ENCODE data around the gene B3GALT5. TPM values are rescaled to one million over a fixed set of nuclear protein-coding genes. Genes with fewer than 3 reads are reported as not detected.

The B3GALT5 gene
- total and polyA plus RNA-seq, 3 donors from 2014 or later, result 1.0 to 2.8 (median 2.7) TPM

GRCh38 chr21:39632796-39633442 is 20.2 kb downstream of the B3GALT5 start:
- no peaks in the 10 kb centered on the region for H3K4me1 ChIP-seq
- H3K36me3 ChIP-seq (ENCODE audit: low read depth, missing control alignments), result no peaks in the 10 kb centered on the region
- H3K9me3 ChIP-seq, result no peaks in the 10 kb centered on the region
- DNase-seq, result no peak
- H3K27me3 ChIP-seq, result no peaks in the 10 kb centered on the region
- TF ChIP-seq CTCF (IDR thresholded peaks at IDR 0.05), result no peak
- TF ChIP-seq POLR2A (IDR thresholded peaks at IDR 0.05), result no peak
- 96 to 100% methylated on average over 1 of the region's 1 CpG for WGBS, 2 donors
- H3K4me3 ChIP-seq, result no peak overlapping the region
- H3K27ac ChIP-seq, result no peak overlapping the region
- intact Hi-C loops (cut with DNase I; ENCODE audit: low total_unique reads), result no loop called here

- Histone ChIP-seq H3K4me1 (no peaks in the 10 kb centered on the region), H3K4me3 (no peak overlapping the region), H3K27me3 (no peaks in the 10 kb centered on the region), H3K27ac (no peak overlapping the region), H3K9me3 (no peaks in the 10 kb centered on the region), H3K36me3 (ENCODE audit: low read depth, missing control alignments) (no peaks in the 10 kb centered on the region)
- intact Hi-C loops (cut with DNase I; ENCODE audit: low total_unique reads), result no loop called here
- WGBS, 2 donors, result 87 to 90% methylated on average over 5 of the region's 5 CpGs
- no peak for DNase-seq
- TF ChIP-seq CTCF (IDR thresholded peaks at IDR 0.05), result no peak
- no peak for TF ChIP-seq POLR2A (IDR thresholded peaks at IDR 0.05)
Measured at GRCh38 chr21:39633770-39634181, 21.0 kb downstream of the B3GALT5 start.

GRCh38 chr21:39634507-39634906 is 21.8 kb downstream of the B3GALT5 start:
- no peak for TF ChIP-seq POLR2A (IDR thresholded peaks at IDR 0.05)
- TF ChIP-seq CTCF (IDR thresholded peaks at IDR 0.05), result no peak
- WGBS, 2 donors, result 91 to 94% methylated on average over 9 to 10 of the region's 10 CpGs
- Histone ChIP-seq H3K4me1 (no peaks in the 10 kb centered on the region), H3K4me3 (no peak overlapping the region), H3K9me3 (no peaks in the 10 kb centered on the region), H3K27ac (no peak overlapping the region), H3K36me3 (ENCODE audit: low read depth, missing control alignments) (no peaks in the 10 kb centered on the region), H3K27me3 (no peaks in the 10 kb centered on the region)
- intact Hi-C loops (cut with DNase I; ENCODE audit: low total_unique reads), result no loop called here
- DNase-seq, result no peak

- Histone ChIP-seq H3K4me1 (no peaks in the 10 kb centered on the region), H3K27me3 (no peaks in the 10 kb centered on the region), H3K27ac (no peak overlapping the region), H3K9me3 (no peaks in the 10 kb centered on the region), H3K36me3 (ENCODE audit: low read depth, missing control alignments) (no peaks in the 10 kb centered on the region), H3K4me3 (no peak overlapping the region)
- WGBS, 2 donors, result 81% methylated on average over 8 of the region's 8 CpGs
- TF ChIP-seq CTCF (IDR thresholded peaks at IDR 0.05) (no peak), POLR2A (IDR thresholded peaks at IDR 0.05) (no peak)
- DNase-seq, result no peak
- intact Hi-C loops (cut with DNase I; ENCODE audit: low total_unique reads), result no loop called here
Measured at GRCh38 chr21:39637197-39637970, 24.6 kb downstream of the B3GALT5 start.

GRCh38 chr21:39637971-39638240 is 25.2 kb downstream of the B3GALT5 start:
- WGBS, 2 donors, result 66 to 84% methylated on average over 5 of the region's 5 CpGs
- DNase-seq, result no peak
- Histone ChIP-seq H3K27me3 (no peaks in the 10 kb centered on the region), H3K36me3 (ENCODE audit: low read depth, missing control alignments) (no peaks in the 10 kb centered on the region), H3K4me1 (no peaks in the 10 kb centered on the region), H3K27ac (no peak overlapping the region), H3K9me3 (no peaks in the 10 kb centered on the region), H3K4me3 (no peak overlapping the region)
- TF ChIP-seq CTCF (IDR thresholded peaks at IDR 0.05) (no peak), POLR2A (IDR thresholded peaks at IDR 0.05) (no peak)
- intact Hi-C loops (cut with DNase I; ENCODE audit: low total_unique reads), result no loop called here

Data from testis (tissue), 3 donors.